Kidney epithelial cell (primary cell): ENCODE results near the gene SEMA3E. TPM values are rescaled to one million over a fixed set of nuclear protein-coding genes. Genes with fewer than 3 reads are reported as not detected.

Source experiments
- DNase-seq: peaks from one replicate; pipeline ENCODE4 v3.0.0-alpha.2; 2010; ENCODE audit warnings: low read depth
- H3K27me3 ChIP-seq: 2 replicates; pipeline ENCODE4 v1.6.0; 2011; ENCODE audit warnings: low read length; ENCODE audit not compliant: control insufficient read depth, insufficient read depth
- H3K36me3 ChIP-seq: 2 replicates; pipeline ENCODE4 v1.5.1; 2011; ENCODE audit warnings: low read length; ENCODE audit not compliant: control insufficient read depth, insufficient read depth
- H3K4me3 ChIP-seq: 2 replicates; pipeline ENCODE4 v1.5.1; 2011; ENCODE audit warnings: low read depth, mild to moderate bottlenecking, control low read depth, low read length
- total RNA-seq: library from RNA; depleted of rRNA; stranded (reverse); fragments of >200 nt; gene quantifications from 2 replicates; pipeline ENCODE4 v1.2.3, GENCODE V29; 2015
- TF ChIP-seq, protein P1 (sequence below): IDR thresholded peaks from 2 replicates; pipeline ENCODE4 v1.5.1; 2011; ENCODE audit warnings: mild to moderate bottlenecking, moderate library complexity, low read length, control low read depth, inconsistent platforms; ENCODE audit not compliant: insufficient read depth, poor library complexity, severe bottlenecking

The SEMA3E gene
- total RNA-seq, 1 donor from 2014 or later: not detected

- no peak overlapping the region for H3K4me3 ChIP-seq
- no peaks in the 10 kb centered on the region for H3K27me3 ChIP-seq
- H3K36me3 ChIP-seq: no peaks in the 10 kb centered on the region
- no peak for DNase-seq
- TF ChIP-seq, protein P1, sequence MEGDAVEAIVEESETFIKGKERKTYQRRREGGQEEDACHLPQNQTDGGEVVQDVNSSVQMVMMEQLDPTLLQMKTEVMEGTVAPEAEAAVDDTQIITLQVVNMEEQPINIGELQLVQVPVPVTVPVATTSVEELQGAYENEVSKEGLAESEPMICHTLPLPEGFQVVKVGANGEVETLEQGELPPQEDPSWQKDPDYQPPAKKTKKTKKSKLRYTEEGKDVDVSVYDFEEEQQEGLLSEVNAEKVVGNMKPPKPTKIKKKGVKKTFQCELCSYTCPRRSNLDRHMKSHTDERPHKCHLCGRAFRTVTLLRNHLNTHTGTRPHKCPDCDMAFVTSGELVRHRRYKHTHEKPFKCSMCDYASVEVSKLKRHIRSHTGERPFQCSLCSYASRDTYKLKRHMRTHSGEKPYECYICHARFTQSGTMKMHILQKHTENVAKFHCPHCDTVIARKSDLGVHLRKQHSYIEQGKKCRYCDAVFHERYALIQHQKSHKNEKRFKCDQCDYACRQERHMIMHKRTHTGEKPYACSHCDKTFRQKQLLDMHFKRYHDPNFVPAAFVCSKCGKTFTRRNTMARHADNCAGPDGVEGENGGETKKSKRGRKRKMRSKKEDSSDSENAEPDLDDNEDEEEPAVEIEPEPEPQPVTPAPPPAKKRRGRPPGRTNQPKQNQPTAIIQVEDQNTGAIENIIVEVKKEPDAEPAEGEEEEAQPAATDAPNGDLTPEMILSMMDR: no peak
These were observed 117.2 kb downstream of the SEMA3E start for GRCh38 chr7:83531766-83532165.

GRCh38 chr7:83528925-83529423 is 120.0 kb downstream of the SEMA3E start:
- no peak for DNase-seq
- no peaks in the 10 kb centered on the region for H3K27me3 ChIP-seq
- no peaks in the 10 kb centered on the region for H3K36me3 ChIP-seq
- H3K4me3 ChIP-seq: no peak overlapping the region
- TF ChIP-seq, protein P1: no peak

DNA sequence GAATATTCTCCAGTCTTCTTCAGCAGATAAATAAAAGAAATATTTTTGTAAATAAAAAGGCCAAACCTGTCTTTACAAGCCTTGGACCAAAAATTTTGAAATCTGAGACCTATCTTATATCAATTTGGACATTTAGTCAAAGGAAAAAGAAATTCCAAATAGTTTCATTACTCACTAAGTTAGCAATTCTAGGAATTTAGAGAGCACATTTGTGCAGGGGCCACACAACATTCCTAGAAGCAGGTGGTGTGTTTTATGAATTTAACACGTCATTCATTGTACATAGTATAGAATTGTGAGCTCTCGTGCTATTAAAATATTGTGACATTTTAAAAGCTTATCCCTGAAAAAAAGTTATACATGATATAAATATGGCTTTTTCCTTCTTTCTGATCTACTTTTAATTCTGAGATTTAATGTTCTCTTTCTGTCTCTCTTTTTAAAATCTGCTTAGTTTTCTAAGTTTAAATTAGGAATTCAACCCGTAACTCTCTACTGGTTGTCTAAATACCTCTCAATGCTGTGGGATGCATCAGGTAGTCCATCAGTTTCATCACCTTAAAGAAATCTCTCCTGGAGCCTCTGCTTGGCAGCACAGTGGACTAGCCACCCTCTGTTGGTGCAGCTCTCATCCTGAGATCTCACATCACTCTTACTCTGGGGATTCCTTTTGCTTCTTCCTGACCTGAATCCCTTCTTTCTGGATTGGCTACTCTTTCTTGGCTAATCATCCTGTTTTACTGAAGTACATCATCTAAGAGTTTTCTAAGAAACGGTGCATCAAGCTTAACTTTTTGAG is 124.5 kb downstream of the SEMA3E start:
- Histone ChIP-seq H3K4me3 (no peak overlapping the region), H3K27me3 (no peaks in the 10 kb centered on the region), H3K36me3 (no peaks in the 10 kb centered on the region)
- DNase-seq: no peak
- TF ChIP-seq, protein P1: no peak

DNA sequence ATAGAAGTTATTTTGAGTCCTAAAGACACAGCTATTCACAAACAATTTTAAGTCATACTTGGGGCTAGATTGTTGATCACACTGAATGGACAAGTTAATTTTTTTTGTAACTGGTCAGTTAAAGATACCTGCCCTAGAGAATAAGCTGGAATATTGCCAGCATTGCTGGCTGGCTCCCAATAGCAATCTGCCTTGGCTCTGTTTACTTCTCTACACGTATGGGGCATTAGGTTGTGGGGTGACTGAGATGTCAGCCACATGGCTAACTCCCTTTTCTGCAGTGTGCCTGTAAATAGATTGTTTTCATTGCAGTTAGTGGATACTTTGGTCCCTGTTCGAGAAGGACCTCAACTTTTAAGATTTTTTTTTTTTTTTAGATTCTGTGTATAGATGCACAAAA is 128.2 kb downstream of the SEMA3E start:
- Histone ChIP-seq H3K36me3 (no peaks in the 10 kb centered on the region), H3K27me3 (no peaks in the 10 kb centered on the region), H3K4me3 (no peak overlapping the region)
- DNase-seq: no peak
- TF ChIP-seq, protein P1: no peak

DNA sequence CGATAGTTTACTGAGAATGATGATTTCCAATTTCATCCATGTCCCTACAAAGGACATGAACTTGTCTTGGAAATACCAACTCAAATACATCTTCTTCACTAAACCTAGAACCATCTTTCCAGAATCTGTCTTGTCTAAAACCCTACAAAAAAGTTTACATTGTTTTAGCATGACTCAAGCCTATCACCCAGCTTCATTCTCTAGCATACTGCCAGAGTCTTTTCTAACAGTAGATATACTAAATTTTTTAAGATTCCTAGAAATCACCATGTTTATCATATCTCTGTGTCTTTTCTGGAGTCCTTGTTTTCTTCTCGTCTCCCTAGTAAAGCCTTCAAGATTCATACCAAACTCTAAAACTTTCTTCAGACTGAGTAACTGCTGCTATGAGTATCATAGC is 129.7 kb downstream of the SEMA3E start:
- TF ChIP-seq, protein P1: no peak
- no peak overlapping the region for H3K4me3 ChIP-seq
- no peaks in the 10 kb centered on the region for H3K36me3 ChIP-seq
- H3K27me3 ChIP-seq: no peaks in the 10 kb centered on the region
- DNase-seq: no peak
